Upper lobe of left lung (tissue), 6 donors: ENCODE measurements around the gene DCAF6. TPM values are rescaled to one million over a fixed set of nuclear protein-coding genes. Genes with fewer than 3 reads are reported as not detected.
"Not testable (repeated sequence)": the region's sequence is repeated elsewhere in the genome, so short reads cannot be mapped to it uniquely, and the experiment has no call there.

Experiments
- ATAC-seq, 2 donors: fragments of 200-7000 bp; cut with Tn5 transposase; one replicate each; pipeline ENCODE4 v1.9.1; 2022; ENCODE audit warnings: mild to moderate bottlenecking in 2 of 2, moderate library complexity in 2 of 2; ENCODE audit not compliant: low FRiP score in 2 of 2
- DNase-seq, 2 donors: peaks; one replicate each; pipeline ENCODE4 v3.0.0-alpha.2; 2019 to 2020
- H3K27ac ChIP-seq, 4 donors: fragments of 200-600 bp; sonication (generic); one replicate each; pipeline ENCODE4 v1.5.1; 2016 to 2019
- H3K27me3 ChIP-seq, 4 donors: fragments of 200-600 bp; sonication (generic); one replicate each; pipeline ENCODE4 v1.5.1; 2017 to 2019
- H3K36me3 ChIP-seq, 4 donors: fragments of 200-600 bp; sonication (generic); one replicate each; pipeline ENCODE4 v1.5.1; 2016 to 2019
- H3K4me1 ChIP-seq, 4 donors: fragments of 200-600 bp; sonication (generic); one replicate each; pipeline ENCODE4 v1.5.1; 2018 to 2019
- H3K4me3 ChIP-seq, 4 donors: fragments of 200-600 bp; sonication (generic); one replicate each; pipeline ENCODE4 v1.5.1; 2017 to 2019; ENCODE audit warnings: mild to moderate bottlenecking in 2 of 4, moderate library complexity in 1 of 4
- H3K9me3 ChIP-seq, 4 donors: fragments of 200-600 bp; sonication (generic); one replicate each; pipeline ENCODE4 v1.5.1; 2018 to 2019
- CTCF ChIP-seq, 6 experiments: fragments of 450-650 bp in 4 of 6; fragments of 200-600 bp in 2 of 6; sonication (generic) in 2 of 6; IDR thresholded peaks; one replicate each; pipeline ENCODE4 v1.5.1; 2016 to 2019; ENCODE audit warnings: antibody characterized with exemption in 6 of 6
- EP300 ChIP-seq, 4 donors: sonication (generic); formaldehyde crosslinking; IDR thresholded peaks; one replicate each; pipeline ENCODE4 v1.5.1; 2017; ENCODE audit warnings: antibody characterized with exemption in 4 of 4, control low read depth in 2 of 4
- POLR2A ChIP-seq, 4 donors: fragments of 450-650 bp; IDR thresholded peaks; one replicate each; pipeline ENCODE4 v1.5.1; 2016 to 2017; ENCODE audit warnings: antibody characterized with exemption in 4 of 4, mild to moderate bottlenecking in 2 of 4
- POLR2AphosphoS5 ChIP-seq, 2 donors: sonication (generic); formaldehyde crosslinking; IDR thresholded peaks; one replicate each; pipeline ENCODE4 v1.5.1; 2017; ENCODE audit warnings: antibody characterized with exemption in 2 of 2
- WGBS, 2 donors: methylation state at CpG; one replicate each; pipeline ENCODE4 v1.1.5; 2017 to 2018; 5-methylcytosine and 5-hydroxymethylcytosine counted together
- total RNA-seq, 6 donors: library from RNA; depleted of rRNA in 4 of 6; stranded (reverse); fragments of >200 nt in 4 of 6; gene quantifications; one replicate each; pipeline versions ENCODE4 v1.1.0 to v1.2.1, GENCODE V29; 2016 to 2021
- donor health status: DM: no; HTN: no; CAD: no; lungs with moderate emphysema.
- donor health status: DM: no; HTN: yes; CAD: no; lungs with severe emphysema.

DCAF6 gene
- total RNA-seq, 6 donors from 2014 or later, result 37.5 to 110 (median 55.5) TPM

- DNase-seq, result peak in 1 of 2 donors; percentile 17
- Histone ChIP-seq H3K4me3 (no peak overlapping the region), H3K36me3 (no peaks in the 10 kb centered on the region), H3K9me3 (no peaks in the 10 kb centered on the region), H3K4me1 (peaks cover 0 to 4% (median 3%) of the 10 kb centered on the region in 4 donors), H3K27me3 (no peaks in the 10 kb centered on the region), H3K27ac (no peak overlapping the region)
- TF ChIP-seq POLR2AphosphoS5 (IDR thresholded peaks at IDR 0.05) (no peak), EP300 (IDR thresholded peaks at IDR 0.05) (no peak), CTCF (IDR thresholded peaks at IDR 0.05) (no peak), POLR2A (IDR thresholded peaks at IDR 0.05) (no peak)
- ATAC-seq, result no peak
- WGBS, 2 donors, result 82 to 84% methylated on average over 6 of the region's 6 CpGs
Measured at GRCh38 chr1:167926486-167926997, 9.9 kb upstream of the DCAF6 start.

GRCh38 chr1:167927046-167927754 lies 9.3 kb upstream of the DCAF6 start:
- ATAC-seq, result no peak

GRCh38 chr1:167928457-167928852 lies 8.0 kb upstream of the DCAF6 start:
- Histone ChIP-seq H3K27me3 (no peaks in the 10 kb centered on the region), H3K4me1 (peaks cover under 1 to 14% (median 6%) of the 10 kb centered on the region in 4 donors), H3K27ac (no peak overlapping the region), H3K9me3 (no peaks in the 10 kb centered on the region), H3K4me3 (no peak overlapping the region), H3K36me3 (no peaks in the 10 kb centered on the region)
- ATAC-seq (no peak), DNase-seq (no peak)
- 91 to 92% methylated on average over 2 of the region's 2 CpGs for WGBS, 2 donors
- TF ChIP-seq CTCF (IDR thresholded peaks at IDR 0.05) (no peak), POLR2AphosphoS5 (IDR thresholded peaks at IDR 0.05) (no peak), POLR2A (IDR thresholded peaks at IDR 0.05) (no peak), EP300 (IDR thresholded peaks at IDR 0.05) (no peak)

More at GRCh38 chr1:167927046-167927754, 9.3 kb upstream of the DCAF6 start:
- Histone ChIP-seq H3K4me1 (peaks cover 0 to 3% (median 1%) of the 10 kb centered on the region in 4 donors), H3K27ac (no peak overlapping the region), H3K9me3 (no peaks in the 10 kb centered on the region), H3K27me3 (no peaks in the 10 kb centered on the region), H3K4me3 (no peak overlapping the region), H3K36me3 (no peaks in the 10 kb centered on the region)
- WGBS, 2 donors, result 83 to 92% methylated on average over 4 of the region's 4 CpGs
- no peak for DNase-seq
- TF ChIP-seq POLR2AphosphoS5 (IDR thresholded peaks at IDR 0.05) (no peak), EP300 (IDR thresholded peaks at IDR 0.05) (no peak), CTCF (IDR thresholded peaks at IDR 0.05) (no peak), POLR2A (IDR thresholded peaks at IDR 0.05) (no peak)

- not testable (repeated sequence) for DNase-seq, H3K4me3 ChIP-seq, H3K9me3 ChIP-seq, H3K27ac ChIP-seq, ATAC-seq, H3K36me3 ChIP-seq, H3K27me3 ChIP-seq
- peaks cover 5 to 19% (median 10%) of the 10 kb centered on the region in 4 donors for H3K4me1 ChIP-seq
- WGBS, 2 donors, result 94% methylated on average over 9 of the region's 9 CpGs
Measured at GRCh38 chr1:167928919-167929318, 7.6 kb upstream of the DCAF6 start.

GRCh38 chr1:167929725-167930124 lies 6.8 kb upstream of the DCAF6 start:
- H3K36me3 ChIP-seq, result no peaks in the 10 kb centered on the region
- WGBS, 2 donors, result 80 to 81% methylated on average over 1 of the region's 1 CpG
- peaks cover 13 to 27% (median 18%) of the 10 kb centered on the region in 4 donors for H3K4me1 ChIP-seq
- TF ChIP-seq EP300 (IDR thresholded peaks at IDR 0.05), result no peak
- TF ChIP-seq POLR2A (IDR thresholded peaks at IDR 0.05), result no peak
- no peak for TF ChIP-seq POLR2AphosphoS5 (IDR thresholded peaks at IDR 0.05)
- no peak for ATAC-seq
- no peak for DNase-seq
- no peak overlapping the region for H3K27ac ChIP-seq
- H3K9me3 ChIP-seq, result no peaks in the 10 kb centered on the region
- no peak overlapping the region for H3K4me3 ChIP-seq
- H3K27me3 ChIP-seq, result no peaks in the 10 kb centered on the region
